AG10803 (cell line): ENCODE data around the gene TMEM187.

Source experiments
- DNase-seq: peaks from one replicate; pipeline ENCODE4 v3.0.0; 2010; ENCODE audit warnings: low read depth
- H3K4me3 ChIP-seq: 2 replicates; pipeline ENCODE4 v1.5.1; 2011; ENCODE audit warnings: mild to moderate bottlenecking, low read length, control low read depth
- CTCF ChIP-seq: conservative IDR thresholded peaks from 2 replicates; pipeline ENCODE4 v1.5.1; 2011; ENCODE audit warnings: mild to moderate bottlenecking, low read length, control low read depth, inconsistent platforms

Gene TMEM187

GRCh38 chrX:153963546-153963945 lies 9.0 kb upstream of the TMEM187 start:
- no peak for DNase-seq
- no peak for TF ChIP-seq CTCF
- H3K4me3 ChIP-seq = no peak overlapping the region

- no peak for DNase-seq
- no peak for TF ChIP-seq CTCF
- no peak overlapping the region for H3K4me3 ChIP-seq
Observed at GRCh38 chrX:153964105-153964504, 8.4 kb upstream of the TMEM187 start.

GRCh38 chrX:153965406-153965805 lies 7.1 kb upstream of the TMEM187 start:
- TF ChIP-seq CTCF = no peak
- DNase-seq = no peak
- H3K4me3 ChIP-seq = no peak overlapping the region

GRCh38 chrX:153966283-153966688 lies 6.3 kb upstream of the TMEM187 start:
- peak; percentile 16 for DNase-seq
- no peak overlapping the region for H3K4me3 ChIP-seq
- TF ChIP-seq CTCF = no peak

GRCh38 chrX:153966841-153967535 lies 5.6 kb upstream of the TMEM187 start:
- TF ChIP-seq CTCF = no peak
- no peak overlapping the region for H3K4me3 ChIP-seq
- no peak for DNase-seq

- no peak for TF ChIP-seq CTCF
- DNase-seq = no peak
- no peak overlapping the region for H3K4me3 ChIP-seq
Observed at GRCh38 chrX:153967536-153968224, 4.9 kb upstream of the TMEM187 start.

- TF ChIP-seq CTCF = no peak
- DNase-seq = no peak
- H3K4me3 ChIP-seq = peak overlapping the region; percentile 89
Observed at GRCh38 chrX:153968255-153968654, 4.3 kb upstream of the TMEM187 start.
